ENCODE data around the gene TRPV6.

- TF ChIP-seq SP1 (IDR thresholded peaks at IDR 0.05) (no peak), YY1 (IDR thresholded peaks at IDR 0.05) (no peak), CTCF (IDR thresholded peaks at IDR 0.05; ENCODE audit: low read depth, low read length, missing input control) (peak; percentile 38), REST (IDR thresholded peaks at IDR 0.05) (no peak), JUND (IDR thresholded peaks at IDR 0.05) (no peak), FOXA1 (IDR thresholded peaks at IDR 0.05) (no peak), EGR1 (IDR thresholded peaks at IDR 0.05; ENCODE audit: low read depth in 2 of 2) (no peak), ATF3 (IDR thresholded peaks at IDR 0.05) (no peak), TAF1 (conservative IDR thresholded peaks at IDR 0.05) (no peak), GABPA (IDR thresholded peaks at IDR 0.05 in 1 of 2, conservative IDR thresholded peaks at IDR 0.05 in 1 of 2) (no peak), ZBTB33 (IDR thresholded peaks at IDR 0.05) (no peak), MAX (IDR thresholded peaks at IDR 0.05) (no peak)
Observed at GRCh38 chr7:142873281-142873784, 12.2 kb downstream of the TRPV6 start.

Data from liver (tissue), 3 donors.